Measurements from ENCODE around the gene NKG7.
"Not testable (repeated sequence)": the region's sequence is repeated elsewhere in the genome, so short reads cannot be mapped to it uniquely, and the experiment has no call there.

Gene NKG7, protein sequence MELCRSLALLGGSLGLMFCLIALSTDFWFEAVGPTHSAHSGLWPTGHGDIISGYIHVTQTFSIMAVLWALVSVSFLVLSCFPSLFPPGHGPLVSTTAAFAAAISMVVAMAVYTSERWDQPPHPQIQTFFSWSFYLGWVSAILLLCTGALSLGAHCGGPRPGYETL

DNA sequence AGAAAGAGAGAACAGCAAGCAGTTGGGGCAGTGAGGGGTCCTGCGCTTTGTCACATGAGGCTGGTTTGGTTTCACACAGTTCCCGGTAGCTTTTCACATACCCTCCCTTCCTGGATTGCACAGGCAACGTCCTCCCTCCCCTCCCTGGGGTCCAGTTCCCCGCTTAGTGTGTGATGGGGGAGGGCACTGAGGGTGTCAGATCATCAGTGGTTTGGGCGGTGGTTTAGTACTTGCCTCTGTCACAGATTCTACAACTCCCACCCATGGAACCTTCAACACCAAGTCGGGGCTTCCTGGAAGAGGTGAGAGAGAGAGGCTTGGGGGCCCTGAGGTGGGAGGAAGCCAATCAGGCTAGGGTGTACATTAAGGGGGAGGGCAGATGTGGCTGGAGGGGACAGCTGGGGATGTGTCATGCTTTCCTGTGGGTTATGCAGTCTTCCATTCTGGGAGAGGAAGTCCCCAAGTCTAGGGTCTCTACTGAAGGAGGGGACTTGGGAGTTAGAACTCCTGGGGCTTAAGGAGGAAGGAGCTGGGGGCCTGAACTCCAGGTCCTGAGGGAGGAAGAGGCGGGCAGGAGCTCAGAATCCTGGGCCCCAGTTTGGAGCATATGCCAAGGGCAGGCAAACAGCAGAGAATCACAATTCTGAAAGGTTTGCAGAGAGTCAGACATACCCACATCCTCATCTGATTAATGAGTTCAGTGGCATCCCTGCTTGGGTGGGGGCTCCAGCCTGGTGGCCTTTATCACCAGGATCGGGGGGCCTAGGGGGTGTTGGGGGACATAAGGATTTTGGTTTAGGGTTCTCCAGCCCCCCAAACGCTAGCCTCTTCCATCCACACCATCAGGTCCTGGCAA, at the start of gene NKG7:
TSS of gene NKG7 (minus strand) at position 6 of the 856 bp plus-strand sequence. CDS start 119 bp downstream, outside the sequence.
- peak in 3 of 10 donors; percentile 10 to 42 (median 18) for DNase-seq
- intact Hi-C loops (cut with DNase I): no loop called here

DNA sequence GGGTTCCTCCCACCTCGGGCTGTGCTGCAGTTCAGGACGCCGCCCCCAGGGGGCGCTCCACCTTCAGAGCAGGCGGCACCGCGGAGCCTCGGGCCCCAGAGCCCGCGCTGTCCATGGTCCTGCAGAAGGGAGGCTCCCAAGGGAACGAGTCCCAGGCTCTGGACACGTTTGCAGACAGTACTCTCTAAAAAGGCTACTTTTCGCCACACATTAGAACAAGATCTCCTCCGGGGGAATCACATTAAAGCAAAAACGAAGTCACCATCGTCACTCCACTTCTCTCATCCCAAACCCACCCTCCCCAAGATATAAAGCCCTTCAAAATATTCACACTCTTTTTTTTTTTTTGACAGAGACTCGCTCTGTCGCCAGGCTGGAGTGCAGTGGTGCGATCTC, 49.6 kb upstream of the NKG7 start:
- DNase-seq: peak in 9 of 10 donors; percentile 49 to 96 (median 80)
- intact Hi-C loops (cut with DNase I): no loop called here

DNA sequence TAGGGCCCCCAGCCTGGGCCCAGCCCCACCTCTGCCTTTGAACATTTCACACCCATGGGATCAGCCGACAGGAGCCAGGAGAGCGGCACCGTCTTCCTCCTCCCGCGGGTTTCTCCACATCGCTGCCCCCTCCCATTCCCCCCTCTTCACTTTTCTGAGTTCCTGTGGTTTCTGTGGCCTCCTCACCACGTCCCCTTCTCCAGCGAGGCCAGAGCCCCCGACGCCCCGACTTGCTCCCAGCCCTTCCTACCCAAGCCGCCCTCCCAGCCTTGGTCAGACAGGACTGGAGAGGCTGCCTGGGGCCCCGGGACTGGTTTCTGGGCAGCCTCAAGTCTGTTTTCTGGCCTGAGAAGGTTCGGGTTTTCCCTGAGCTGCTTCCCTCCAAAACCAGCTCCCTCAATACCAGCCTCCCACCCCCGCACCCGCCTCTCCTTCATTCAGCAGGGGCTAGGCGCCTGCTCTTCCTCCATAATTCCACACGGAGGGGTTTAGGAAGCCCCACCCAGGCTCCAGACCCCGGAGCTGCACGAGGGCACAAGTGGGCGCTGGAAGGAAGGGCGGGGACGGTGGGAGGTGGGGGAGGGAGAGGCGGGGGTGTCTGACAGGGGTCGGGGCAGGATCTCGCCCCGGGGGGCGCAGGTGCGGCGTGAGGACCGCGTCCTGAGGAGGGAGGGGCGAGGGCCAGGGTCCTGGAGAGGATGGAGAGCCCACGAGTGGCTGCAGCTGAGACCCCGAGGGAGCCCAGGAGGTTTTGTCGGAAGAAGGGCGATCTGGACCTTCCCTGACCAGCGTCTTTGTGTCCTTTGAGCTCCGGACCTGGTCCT, 49.0 kb upstream of the NKG7 start:
- intact Hi-C loops (cut with DNase I): no loop called here
- no peak for DNase-seq

- intact Hi-C loops (cut with DNase I); DNase-seq: not testable (repeated sequence)
These were observed 48.1 kb upstream of the NKG7 start for GRCh38 chr19:51420511-51420910.

DNA sequence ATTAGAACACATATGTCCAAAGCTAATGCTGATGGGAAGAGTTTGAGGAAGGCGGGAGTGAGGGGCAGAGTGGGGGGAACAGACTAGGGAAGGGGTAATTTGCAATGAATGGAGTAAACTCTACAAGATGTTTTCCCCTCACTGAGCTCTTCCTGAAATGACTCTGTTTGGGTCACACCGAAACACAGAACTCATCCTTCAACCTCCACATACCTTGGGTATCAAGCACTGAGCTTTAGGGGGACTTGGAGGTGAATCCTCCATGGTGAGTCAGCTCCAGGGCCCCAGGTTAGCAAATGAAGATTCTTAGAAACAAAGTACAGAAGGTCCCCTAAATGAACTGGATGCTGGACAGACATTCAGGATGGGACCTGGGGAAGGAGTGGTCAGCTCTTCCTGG, 46.3 kb upstream of the NKG7 start:
- DNase-seq: no peak
- intact Hi-C loops (cut with DNase I): no loop called here

DNA sequence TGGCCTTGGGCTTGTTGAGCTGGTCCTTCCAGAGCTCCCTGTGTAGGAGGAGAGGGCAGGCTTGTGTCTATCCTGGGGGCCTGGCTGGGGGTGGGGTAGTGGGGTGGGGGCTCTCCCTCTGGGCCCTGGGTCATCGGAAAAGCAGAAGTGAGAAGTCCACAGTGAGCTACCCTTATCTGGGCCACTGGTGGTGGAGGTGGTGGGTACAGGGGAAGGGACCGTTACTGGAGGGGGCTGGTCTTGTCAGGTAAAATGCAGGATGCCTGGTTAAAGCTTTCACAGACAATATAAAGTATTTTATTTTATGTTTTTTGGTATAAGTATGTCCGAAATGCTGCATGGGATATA, 45.3 kb upstream of the NKG7 start:
- intact Hi-C loops (cut with DNase I): no loop called here
- no peak for DNase-seq

- intact Hi-C loops (cut with DNase I): no loop called here
- peak in 4 of 10 donors; percentile 48 to 88 (median 85) for DNase-seq
These were observed 44.8 kb upstream of the NKG7 start, which contains the start of gene SIGLEC10 for GRCh38 chr19:51417107-51417809. Gene SIGLEC10, minus strand, starts transcription at chr19:51417642. Its CDS starts 61 bp downstream, at chr19:51417581.

- DNase-seq; intact Hi-C loops (cut with DNase I): not testable (repeated sequence)
These were observed 44.0 kb upstream of the NKG7 start for GRCh38 chr19:51416422-51416821.

- intact Hi-C loops (cut with DNase I): no loop called here
- DNase-seq: peak in 1 of 10 donors; percentile 76
These were observed 42.7 kb upstream of the NKG7 start for GRCh38 chr19:51415187-51415586.

DNA sequence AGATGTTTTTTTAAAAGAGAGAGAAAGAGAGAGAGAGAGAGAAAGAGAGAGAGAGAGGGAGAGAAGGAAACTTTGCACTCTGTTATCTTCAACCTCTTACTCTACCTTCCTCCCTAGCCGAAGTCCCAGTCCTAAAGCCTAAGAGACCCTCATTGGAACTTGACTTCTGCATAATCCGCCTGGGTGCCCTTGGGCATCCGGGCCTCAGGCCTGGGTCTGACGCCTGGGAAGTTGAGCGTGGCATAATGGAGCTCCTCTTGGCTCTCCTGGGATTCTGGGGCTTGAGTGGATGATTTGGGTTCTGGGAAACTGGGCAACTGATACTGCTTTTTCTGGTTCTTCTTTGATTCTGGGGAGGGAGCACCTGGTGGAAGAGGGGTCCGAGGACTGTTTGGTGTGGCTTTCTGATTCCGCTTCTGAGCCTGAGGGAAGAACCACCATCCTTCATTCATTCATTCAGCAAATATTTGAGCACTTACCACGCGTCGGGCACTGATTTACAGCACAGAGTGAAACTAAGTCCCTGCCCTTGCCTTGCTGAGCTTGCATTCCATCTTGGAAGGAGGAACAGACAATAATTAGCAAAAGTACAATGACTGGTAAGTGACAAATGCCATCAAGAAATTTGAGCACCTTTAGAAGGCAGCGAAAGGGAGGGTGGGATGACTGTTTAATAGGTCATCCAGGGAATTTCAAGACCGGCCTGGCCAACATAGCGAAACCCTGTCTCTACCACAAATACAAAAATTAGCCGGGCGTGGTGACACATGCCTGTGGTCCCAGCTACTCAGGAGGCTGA, 38.7 kb upstream of the NKG7 start:
- intact Hi-C loops (cut with DNase I): no loop called here
- no peak for DNase-seq

DNA sequence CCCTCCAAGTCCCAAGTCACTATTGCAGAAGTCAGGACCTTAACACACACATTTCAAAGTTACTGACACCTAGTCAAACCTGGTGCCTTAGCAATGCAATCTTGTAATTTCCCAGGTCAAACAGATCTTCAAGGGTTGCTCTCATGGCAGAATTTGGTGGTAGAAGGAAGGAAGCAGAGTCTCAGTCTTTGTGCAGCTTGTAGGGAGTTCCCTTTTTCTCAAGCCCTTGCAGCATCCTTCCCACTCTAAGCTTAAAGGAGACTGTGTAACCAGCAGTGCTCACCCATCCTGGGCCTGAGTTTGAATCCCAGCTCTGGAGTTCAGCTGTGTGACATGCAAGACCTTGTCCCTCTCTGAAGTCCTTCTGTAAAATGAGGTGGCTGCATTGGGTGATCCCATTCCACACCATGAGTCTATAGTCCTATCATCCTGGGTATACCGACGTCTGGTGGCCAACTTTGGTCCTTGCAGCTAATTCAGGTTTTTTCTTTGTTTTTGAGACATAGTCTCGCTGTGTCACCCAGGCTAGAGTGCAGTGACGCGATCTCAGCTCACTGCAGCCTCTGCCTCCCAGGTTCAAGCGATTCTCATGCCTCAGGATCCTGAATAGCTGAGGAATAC, 35.2 kb upstream of the NKG7 start:
- DNase-seq: no peak
- intact Hi-C loops (cut with DNase I): no loop called here

- peak in 1 of 10 donors; percentile 4 for DNase-seq
- intact Hi-C loops (cut with DNase I): no loop called here
These were observed 29.7 kb upstream of the NKG7 start for GRCh38 chr19:51402117-51402516.

DNA sequence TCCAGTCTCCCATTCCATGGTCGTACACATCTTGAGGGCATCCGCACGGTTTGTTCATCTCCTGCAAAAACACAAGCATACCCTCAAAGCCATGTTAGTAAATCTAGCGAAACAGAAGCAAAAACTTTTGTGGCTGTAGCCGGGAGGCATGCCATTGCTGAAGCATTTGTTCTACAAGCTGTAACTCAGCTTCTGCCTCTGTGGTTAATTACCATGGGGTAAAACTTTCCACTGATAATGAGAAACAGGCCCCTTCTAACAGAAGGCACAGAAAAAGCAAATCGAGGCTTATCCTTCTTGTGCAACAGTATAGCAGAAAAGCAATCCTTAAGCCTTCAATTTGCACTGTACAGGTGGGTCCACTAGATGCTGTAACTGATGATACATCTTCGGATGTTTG, 27.5 kb upstream of the NKG7 start:
- intact Hi-C loops (cut with DNase I): loop anchor here (10.0 kb wide), 1 partner anchor 255 kb away; no protein-coding TSS in a partner anchor
- not testable (repeated sequence) for DNase-seq

DNA sequence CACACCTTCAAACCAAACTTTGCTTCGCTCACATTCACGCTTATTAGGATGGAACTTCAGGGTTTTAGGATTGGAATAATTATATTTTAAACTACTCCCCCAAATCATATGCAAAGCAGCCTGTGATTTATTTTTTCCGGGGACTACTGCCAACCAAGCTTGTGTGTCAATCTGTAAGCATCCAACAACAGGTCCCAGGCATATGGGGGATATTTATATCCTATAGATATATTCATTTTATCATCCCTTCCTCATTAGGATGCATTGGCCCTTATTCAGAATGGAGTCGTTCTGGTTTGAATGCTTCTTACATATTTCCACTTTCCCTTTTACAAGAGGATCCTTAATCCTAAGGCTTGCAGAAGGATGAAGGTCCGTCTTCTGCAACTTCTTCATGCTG, 26.8 kb upstream of the NKG7 start:
- intact Hi-C loops (cut with DNase I): loop anchor here (10.0 kb wide), 1 partner anchor 256 kb away; no protein-coding TSS in a partner anchor
- DNase-seq: no peak

GRCh38 chr19:51398096-51398704, 25.7 kb upstream of the NKG7 start:
- intact Hi-C loops (cut with DNase I): loop anchor here (10.0 kb wide), 1 partner anchor 257 kb away; no protein-coding TSS in a partner anchor
- DNase-seq: peak in 1 of 10 donors; percentile 1

- intact Hi-C loops (cut with DNase I): loop anchor here (10.0 kb wide), 1 partner anchor 257 kb away; no protein-coding TSS in a partner anchor
- peak in 1 of 10 donors; percentile 8 for DNase-seq
These were observed 25.0 kb upstream of the NKG7 start for GRCh38 chr19:51397453-51397852.

DNA sequence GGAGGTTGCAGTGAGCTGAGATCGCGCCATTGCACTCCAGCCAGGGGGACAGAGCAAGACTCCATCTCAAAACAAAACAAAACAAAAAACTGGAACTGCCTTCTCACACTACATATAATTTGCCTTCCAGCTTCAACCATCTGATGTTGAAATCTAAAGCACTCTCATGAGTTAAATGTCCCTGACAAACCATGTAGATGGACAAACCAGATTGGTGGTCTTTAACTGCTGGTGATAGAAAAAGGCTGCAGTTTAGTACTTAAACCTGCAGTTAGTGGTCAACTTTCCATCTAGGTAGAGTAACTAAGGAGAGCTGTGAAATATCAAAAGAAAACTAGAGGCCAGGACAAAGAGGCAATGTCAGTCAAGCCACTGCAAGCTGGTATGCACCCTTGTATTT, 23.7 kb upstream of the NKG7 start:
- intact Hi-C loops (cut with DNase I): loop anchor here (10.0 kb wide), 1 partner anchor 259 kb away; no protein-coding TSS in a partner anchor
- DNase-seq: no peak
